SK-N-SH (cell line): Measurements from ENCODE around the gene PCDHGC4. TPM values are rescaled to one million over a fixed set of nuclear protein-coding genes. Genes with fewer than 3 reads are reported as not detected.

Experiments used
- CTCF ChIA-PET: fragments of 300-600, 350-600 bp; formaldehyde crosslinking; extraction: SDS; loops from one replicate; lab custom pipeline; 2021; lab: Yijun Ruan, JAX
- POLR2A ChIA-PET: fragments of 350-600 bp; sonication (Branson Sonifier 250); formaldehyde crosslinking; extraction: SDS; loops from one replicate; lab custom pipeline; 2020; ENCODE audit warnings: antibody characterized with exemption, inconsistent platforms; lab: Yijun Ruan, JAX
- DNase-seq: peaks from one replicate; pipeline ENCODE4 v3.0.0; 2012
- H2AFZ ChIP-seq: fragments of 200-600 bp; sonication (generic); 2 replicates; pipeline ENCODE4 v1.8.1; 2016; ENCODE audit warnings: antibody characterized with exemption, mild to moderate bottlenecking, low read depth
- H3F3A ChIP-seq: fragments of 200-600 bp; sonication (generic); replicated peaks from 2 replicates; pipeline ENCODE3; 2016; ENCODE audit warnings: antibody characterized with exemption, mild to moderate bottlenecking; ENCODE audit not compliant: insufficient read depth
- H3K27ac ChIP-seq, 2 experiments: fragments of 200-500 bp in 1 of 2; fragments of 200-600 bp in 1 of 2; sonication (Bioruptor generic) in 1 of 2; sonication (generic), shearing (Covaris generic) in 1 of 2; 2 replicates each; pipeline versions ENCODE4 v1.5.1 to v1.6.1; 2014 to 2016; ENCODE audit warnings: low read depth in 2 of 2, inconsistent platforms in 1 of 2, low read length in 1 of 2, mild to moderate bottlenecking in 1 of 2, mixed read lengths in 1 of 2
- H3K27me3 ChIP-seq: fragments of 200-600 bp; sonication (generic), shearing (Covaris generic); 2 replicates; pipeline ENCODE4 v1.6.1; 2016; ENCODE audit warnings: mixed run types; ENCODE audit not compliant: insufficient read depth
- H3K36me3 ChIP-seq, 2 experiments: fragments of 200-500 bp in 1 of 2; fragments of 200-600 bp in 1 of 2; sonication (Bioruptor generic) in 1 of 2; sonication (generic) in 1 of 2; replicated peaks in 1 of 2; 2 replicates each; pipeline versions ENCODE3 to v1.5.1; 2014 to 2016; ENCODE audit warnings: low read length in 1 of 2, mild to moderate bottlenecking in 1 of 2; ENCODE audit not compliant: insufficient read depth in 2 of 2, control insufficient read depth in 1 of 2
- H3K4me1 ChIP-seq, 2 experiments: fragments of 200-500 bp in 1 of 2; fragments of 200-600 bp in 1 of 2; sonication (Bioruptor generic) in 1 of 2; sonication (generic), shearing (Covaris generic) in 1 of 2; 2 replicates each; pipeline versions ENCODE4 v1.5.1 to v1.6.1; 2014 to 2016; ENCODE audit warnings: low read depth in 1 of 2, low read length in 1 of 2, mixed run types in 1 of 2; ENCODE audit not compliant: insufficient read depth in 2 of 2, control insufficient read depth in 1 of 2
- H3K4me2 ChIP-seq: fragments of 200-600 bp; sonication (generic), shearing (Covaris generic); 2 replicates; pipeline ENCODE4 v1.6.1; 2017; ENCODE audit warnings: mixed run types
- H3K4me3 ChIP-seq, 2 experiments: fragments of 200-500 bp in 1 of 2; fragments of 200-600 bp in 1 of 2; sonication (Bioruptor generic) in 1 of 2; sonication (generic), shearing (Covaris generic) in 1 of 2; 2 replicates each; pipeline versions ENCODE4 v1.5.1 to v1.8.1; 2014 to 2016; ENCODE audit warnings: low read depth in 2 of 2, inconsistent platforms in 1 of 2, low read length in 1 of 2, mild to moderate bottlenecking in 1 of 2, mixed read lengths in 1 of 2, moderate library complexity in 1 of 2
- H3K79me2 ChIP-seq: fragments of 200-600 bp; sonication (generic); 2 replicates; pipeline ENCODE4 v1.8.1; 2017; ENCODE audit warnings: mild to moderate bottlenecking; ENCODE audit not compliant: insufficient read depth
- H3K9ac ChIP-seq: fragments of 200-600 bp; sonication (generic); 2 replicates; pipeline ENCODE4 v1.6.1; 2017; ENCODE audit warnings: mixed run types
- H3K9me2 ChIP-seq: fragments of 200-600 bp; sonication (generic); 2 replicates; pipeline ENCODE4 v1.6.1; 2017; ENCODE audit warnings: mixed run types
- H3K9me3 ChIP-seq: fragments of 200-600 bp; sonication (generic); 2 replicates; pipeline ENCODE4 v1.6.1; 2017; ENCODE audit warnings: mixed run types, mild to moderate bottlenecking, moderate library complexity
- H4K20me1 ChIP-seq: fragments of 200-600 bp; sonication (generic); 2 replicates; pipeline ENCODE4 v1.6.1; 2017; ENCODE audit warnings: mild to moderate bottlenecking, mixed run types; ENCODE audit not compliant: insufficient read depth
- CHD2 ChIP-seq: fragments of 150-350 bp; IDR thresholded peaks from 2 replicates; pipeline ENCODE4 v1.6.1; 2018; ENCODE audit warnings: low read length; ENCODE audit not compliant: partially characterized antibody
- EZH2phosphoT487 ChIP-seq: fragments of 200-600 bp; sonication (generic); IDR thresholded peaks from 2 replicates; pipeline ENCODE4 v1.6.1; 2017; ENCODE audit warnings: low read depth, mixed run types, mild to moderate bottlenecking, antibody characterized with exemption, moderate library complexity, borderline replicate concordance
- FOXJ3 ChIP-seq: sonication (generic); formaldehyde crosslinking; IDR thresholded peaks from 2 replicates; pipeline ENCODE4 v1.5.1; 2020; ENCODE audit warnings: mild to moderate bottlenecking, missing genetic modification reagents
- FOXM1 ChIP-seq: IDR thresholded peaks from 2 replicates; pipeline ENCODE4 v1.4.0; 2012; ENCODE audit warnings: low read depth, mild to moderate bottlenecking
- GABPA ChIP-seq: IDR thresholded peaks from 2 replicates; pipeline ENCODE4 v1.4.0; 2012; ENCODE audit warnings: low read depth, mild to moderate bottlenecking
- IRF3 ChIP-seq: fragments of 150-350 bp; IDR thresholded peaks from 2 replicates; pipeline ENCODE4 v1.6.1; 2016; ENCODE audit warnings: mild to moderate bottlenecking, low read depth, low read length
- JUND ChIP-seq: IDR thresholded peaks from 2 replicates; pipeline ENCODE4 v1.4.0; 2012
- MAX ChIP-seq: IDR thresholded peaks from 2 replicates; pipeline ENCODE4 v1.4.0; 2012; ENCODE audit warnings: low read depth
- MEF2A ChIP-seq: IDR thresholded peaks from 2 replicates; pipeline ENCODE4 v1.4.0; 2012; ENCODE audit warnings: low read depth, borderline replicate concordance
- MXI1 ChIP-seq: IDR thresholded peaks from 2 replicates; pipeline ENCODE4 v1.6.1; 2012; ENCODE audit warnings: mild to moderate bottlenecking, low read depth, low read length, improper control_type of control experiment
- NFIC ChIP-seq: IDR thresholded peaks from 2 replicates; pipeline ENCODE4 v1.4.0; 2012; ENCODE audit warnings: borderline replicate concordance
- NRF1 ChIP-seq: IDR thresholded peaks from 2 replicates; pipeline ENCODE4 v1.6.1; 2012; ENCODE audit warnings: low read depth, mild to moderate bottlenecking, low read length
- PBX3 ChIP-seq: IDR thresholded peaks from 2 replicates; pipeline ENCODE4; 2012
- POLR2AphosphoS5 ChIP-seq: IDR thresholded peaks from 2 replicates; pipeline ENCODE4 v1.6.1; 2012; ENCODE audit warnings: low read depth, low read length
- RAD21 ChIP-seq: IDR thresholded peaks from 2 replicates; pipeline ENCODE4 v1.6.1; 2012; ENCODE audit warnings: mild to moderate bottlenecking, low read length
- RCOR1 ChIP-seq: fragments of 150-350 bp; IDR thresholded peaks from 2 replicates; pipeline ENCODE4 v1.6.1; 2017; ENCODE audit warnings: antibody characterized with exemption, low read length
- REST ChIP-seq: IDR thresholded peaks from 2 replicates; pipeline ENCODE4 v1.6.1; 2012; ENCODE audit warnings: mild to moderate bottlenecking, low read depth, low read length, moderate library complexity
- RXRA ChIP-seq: IDR thresholded peaks from 2 replicates; pipeline ENCODE4 v1.4.0; 2012; ENCODE audit warnings: low read depth, mild to moderate bottlenecking, borderline replicate concordance
- SIN3A ChIP-seq: IDR thresholded peaks from 2 replicates; pipeline ENCODE4 v1.6.1; 2012; ENCODE audit warnings: low read depth, mild to moderate bottlenecking, low read length, moderate library complexity, borderline replicate concordance
- SMC3 ChIP-seq: IDR thresholded peaks from 2 replicates; pipeline ENCODE4 v1.6.1; 2012; ENCODE audit warnings: low read depth, low read length, improper control_type of control experiment
- TAF1 ChIP-seq: IDR thresholded peaks from 2 replicates; pipeline ENCODE4 v1.6.1; 2012; ENCODE audit warnings: low read depth, mild to moderate bottlenecking, low read length, moderate library complexity, borderline replicate concordance
- TCF12 ChIP-seq: IDR thresholded peaks from 2 replicates; pipeline ENCODE4 v1.4.0; 2012
- TEAD4 ChIP-seq: IDR thresholded peaks from 2 replicates; pipeline ENCODE4 v1.4.0; 2012; ENCODE audit warnings: mild to moderate bottlenecking, borderline replicate concordance; ENCODE audit not compliant: insufficient read depth
- USF1 ChIP-seq: IDR thresholded peaks from 2 replicates; pipeline ENCODE4 v1.4.0; 2012; ENCODE audit warnings: low read depth, borderline replicate concordance
- YY1 ChIP-seq: IDR thresholded peaks from 2 replicates; pipeline ENCODE4 v1.4.0; 2012; ENCODE audit warnings: low read depth, mild to moderate bottlenecking
- ZBTB33 ChIP-seq: IDR thresholded peaks from 2 replicates; pipeline ENCODE4 v1.4.0; 2012; ENCODE audit warnings: low read depth, borderline replicate concordance
- WGBS: methylation state at CpG from one replicate; pipeline ENCODE4 v1.1.6; 2017; ENCODE audit warnings: low lambda C conversion rate; 5-methylcytosine and 5-hydroxymethylcytosine counted together
- polyA plus RNA-seq, 3 experiments: library from polyadenylated mRNA; depleted of rRNA; stranded (reverse); fragments of >200 nt; gene quantifications; 2 replicates each; pipeline ENCODE4 v1.2.3, GENCODE V29; 2012

PCDHGC4 gene
- polyA plus RNA-seq, 1 of the 3 experiments (the other 2 are of a cell fraction), result 0.53 TPM

GRCh38 chr5:141521244-141521781, 36.5 kb downstream of the PCDHGC4 start:
- Histone ChIP-seq H3K9ac (peak overlapping the region; percentile 72), H3F3A (peaks cover 56% of the 10 kb centered on the region), H3K4me3 (peak overlapping the region in 1 of 2 experiments; percentile 28; a peak in 1 of 4 replicates), H3K9me2 (no peaks in the 10 kb centered on the region), H3K4me1 (peaks cover 50 to 71% of the 10 kb centered on the region in 2 experiments), H2AFZ (no peak overlapping the region), H3K4me2 (peak overlapping the region; percentile 73), H3K9me3 (no peaks in the 10 kb centered on the region), H3K27ac (peak overlapping the region; percentile 75 to 99), H4K20me1 (no peaks in the 10 kb centered on the region), H3K79me2 (peaks cover 22% of the 10 kb centered on the region), H3K36me3 (peaks cover 31% of the 10 kb centered on the region in 2 experiments), H3K27me3 (no peaks in the 10 kb centered on the region)
- POLR2A ChIA-PET, result no interaction called here
- 32% methylated on average over 2 of the region's 2 CpGs for WGBS
- DNase-seq, result no peak
- CTCF ChIA-PET, result interaction anchor here (2.3 to 13.1 kb wide), 5 partner anchors 7 to 46 kb away, joined by 11 to 191 read pairs (median 92); partner anchors contain the start of gene PCDHGC3
- peak; percentile 100 for TF ChIP-seq MEF2A
- TF ChIP-seq MXI1, result no peak
- TF ChIP-seq NFIC, result peak; percentile 95
- no peak for TF ChIP-seq FOXJ3
- TF ChIP-seq USF1, result peak; percentile 22
- TF ChIP-seq POLR2AphosphoS5, result peak; percentile 94
- peak; percentile 95; the same call in 1 of the 2 replicates for TF ChIP-seq RXRA
- TF ChIP-seq TAF1, result peak; percentile 39; the same call in 1 of the 2 replicates
- peak; percentile 83 for TF ChIP-seq PBX3
- no peak for TF ChIP-seq RCOR1
- TF ChIP-seq CHD2, result no peak
- 0 out of 2 replicates have a peak, but pooled peaks have one; percentile 68 for TF ChIP-seq FOXM1
- no peak for TF ChIP-seq NRF1
- TF ChIP-seq GABPA, result 0 out of 2 replicates have a peak, but pooled peaks have one; percentile 20
- peak; percentile 87; the same call in 1 of the 2 replicates for TF ChIP-seq TEAD4
- no peak for TF ChIP-seq SMC3
- no peak for TF ChIP-seq EZH2phosphoT487
- TF ChIP-seq YY1, result peak; percentile 58; the same call in 1 of the 2 replicates
- TF ChIP-seq REST, result no peak; the same call in 1 of the 2 replicates
- TF ChIP-seq RAD21, result no peak
- no peak for TF ChIP-seq IRF3
- TF ChIP-seq ZBTB33, result peak; percentile 78
- peak; percentile 89 for TF ChIP-seq MAX
- peak; percentile 95 for TF ChIP-seq TCF12
- peak; percentile 86 for TF ChIP-seq SIN3A
- peak; percentile 99 for TF ChIP-seq JUND
